ENCODE results near the gene ATF6B.

DNA sequence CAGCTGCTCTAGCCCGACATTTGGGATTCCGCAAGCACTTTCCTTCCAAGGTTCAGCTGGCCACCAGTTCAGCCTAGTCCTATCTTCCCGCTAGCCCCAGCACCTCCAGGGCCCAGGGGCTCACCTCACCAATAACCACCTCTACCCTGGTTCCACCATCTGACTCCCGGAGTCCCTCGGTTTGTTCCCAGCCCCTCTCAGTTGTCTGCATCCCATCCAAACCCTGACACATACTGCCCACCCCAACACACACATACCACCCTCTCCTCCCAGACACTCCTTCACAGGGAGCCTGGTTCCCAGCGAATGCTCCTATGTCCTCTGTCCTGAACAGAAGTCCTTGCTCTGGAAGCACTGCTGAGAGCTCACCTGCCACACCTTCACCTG lies 19.3 kb downstream of the ATF6B start:
- no peak for TF ChIP-seq POLR2A (IDR thresholded peaks at IDR 0.05; ENCODE audit: low read depth, low read length)
- TF ChIP-seq POLR2AphosphoS5 (IDR thresholded peaks at IDR 0.05; ENCODE audit: low read depth, low read length): no peak
- TF ChIP-seq TAF1 (IDR thresholded peaks at IDR 0.05; ENCODE audit: borderline replicate concordance, low read depth, low read length): no peak

Data from GM12892 (cell line).